GM23338 (cell line): ENCODE results near the gene BMPR2. TPM values are rescaled to one million over a fixed set of nuclear protein-coding genes. Genes with fewer than 3 reads are reported as not detected.

Experiments used
- ATAC-seq: fragments of 200-7000 bp; cut with Tn5 transposase; 3 replicates; pipeline ENCODE4 v1.9.1; 2020
- DNase-seq: peaks from one replicate; pipeline ENCODE4 v3.0.0-alpha.2; 2015; ENCODE audit warnings: low spot score
- H2AFZ ChIP-seq: fragments of 200-600 bp; sonication (generic); 2 replicates; pipeline ENCODE4 v1.8.0; 2016; ENCODE audit warnings: antibody characterized with exemption, mild to moderate bottlenecking, moderate library complexity
- H3F3A ChIP-seq: fragments of 200-600 bp; sonication (generic); replicated peaks from 2 replicates; pipeline ENCODE4 v1.8.0; 2017; ENCODE audit warnings: antibody characterized with exemption, mixed run types, low read depth
- H3K27ac ChIP-seq: fragments of 200-600 bp; sonication (generic); 2 replicates; pipeline ENCODE4 v1.6.1; 2016; ENCODE audit warnings: low read depth
- H3K27me3 ChIP-seq: fragments of 200-600 bp; sonication (generic); 2 replicates; pipeline ENCODE4 v1.8.0; 2016; ENCODE audit warnings: mild to moderate bottlenecking, mixed run types, moderate library complexity; ENCODE audit not compliant: insufficient read depth
- H3K36me3 ChIP-seq: fragments of 200-600 bp; sonication (generic); 2 replicates; pipeline ENCODE4 v1.8.0; 2016; ENCODE audit warnings: mild to moderate bottlenecking; ENCODE audit not compliant: insufficient read depth
- H3K4me1 ChIP-seq: fragments of 200-600 bp; sonication (generic); 2 replicates; pipeline ENCODE4 v1.8.0; 2016; ENCODE audit warnings: mild to moderate bottlenecking, moderate library complexity; ENCODE audit not compliant: insufficient read depth
- H3K4me2 ChIP-seq: fragments of 200-600 bp; sonication (generic); 2 replicates; pipeline ENCODE4 v1.7.1; 2017; ENCODE audit warnings: mixed run types
- H3K4me3 ChIP-seq: fragments of 200-600 bp; sonication (generic); 2 replicates; pipeline ENCODE4 v1.6.1; 2016; ENCODE audit warnings: mixed run types
- H3K79me2 ChIP-seq: fragments of 200-600 bp; sonication (generic); replicated peaks from 2 replicates; pipeline ENCODE4 v1.8.0; 2017; ENCODE audit warnings: mild to moderate bottlenecking; ENCODE audit not compliant: insufficient read depth
- H3K9me2 ChIP-seq: fragments of 200-600 bp; sonication (generic); 2 replicates; pipeline ENCODE4 v1.8.0; 2017; ENCODE audit not compliant: insufficient read depth
- H4K20me1 ChIP-seq: fragments of 200-600 bp; sonication (generic); replicated peaks from 2 replicates; pipeline ENCODE4 v1.8.0; 2017; ENCODE audit warnings: mild to moderate bottlenecking; ENCODE audit not compliant: insufficient read depth
- H3K27ac Mint-ChIP-seq: 2 replicates; pipeline ENCODE4 v1.8.0; 2020; ENCODE audit warnings: inconsistent platforms, mild to moderate bottlenecking, moderate library complexity, mixed read lengths
- H3K27me3 Mint-ChIP-seq: 3 replicates; pipeline ENCODE4 v1.8.0; 2022; ENCODE audit warnings: low read depth, mild to moderate bottlenecking, moderate library complexity, mixed read lengths, inconsistent platforms; ENCODE audit not compliant: insufficient read depth, poor library complexity
- H3K36me3 Mint-ChIP-seq: 3 replicates; pipeline ENCODE4 v1.8.0; 2021; ENCODE audit warnings: low read depth, mild to moderate bottlenecking, inconsistent platforms, moderate library complexity, mixed read lengths
- H3K4me1 Mint-ChIP-seq: 3 replicates; pipeline ENCODE4 v1.8.0; 2020; ENCODE audit warnings: mild to moderate bottlenecking, inconsistent platforms, mixed read lengths
- H3K4me3 Mint-ChIP-seq: 3 replicates; pipeline ENCODE4 v1.8.0; 2021; ENCODE audit warnings: moderate library complexity, mild to moderate bottlenecking, inconsistent platforms, mixed read lengths
- H3K9me3 Mint-ChIP-seq: 3 replicates; pipeline ENCODE4 v1.8.0; 2020; ENCODE audit warnings: moderate library complexity, mild to moderate bottlenecking, inconsistent platforms, mixed read lengths
- CREB1 ChIP-seq: fragments of 250-450 bp; sonication (Bioruptor Pico); IDR thresholded peaks from 2 replicates; pipeline ENCODE4 v1.5.0; 2020; ENCODE audit warnings: low read depth, mild to moderate bottlenecking, moderate library complexity
- ETS1 ChIP-seq: IDR thresholded peaks from 2 replicates; pipeline ENCODE4 v1.6.1; 2016; ENCODE audit warnings: antibody characterized with exemption
- EZH2 ChIP-seq: fragments of 200-600 bp; sonication (generic); IDR thresholded peaks from one replicate; pipeline ENCODE4 v1.8.0; 2017; ENCODE audit warnings: antibody characterized with exemption, mild to moderate bottlenecking, low read depth; ENCODE audit not compliant: unreplicated experiment
- EZH2phosphoT487 ChIP-seq: fragments of 200-600 bp; sonication (generic); IDR thresholded peaks from one replicate; pipeline ENCODE4 v1.8.1; 2018; ENCODE audit warnings: antibody characterized with exemption; ENCODE audit not compliant: unreplicated experiment
- JUNB ChIP-seq: IDR thresholded peaks from one replicate; pipeline ENCODE4 v1.6.1; 2016; ENCODE audit warnings: antibody characterized with exemption; ENCODE audit not compliant: unreplicated experiment
- NANOG ChIP-seq: IDR thresholded peaks from 2 replicates; pipeline ENCODE4 v1.6.1; 2016; ENCODE audit warnings: antibody characterized with exemption, borderline replicate concordance
- POLR2AphosphoS5 ChIP-seq: IDR thresholded peaks from 2 replicates; pipeline ENCODE4 v1.6.1; 2016; ENCODE audit warnings: antibody characterized with exemption, low read depth
- REST ChIP-seq: IDR thresholded peaks from one replicate; pipeline ENCODE4 v1.6.1; 2018; ENCODE audit warnings: antibody characterized with exemption; ENCODE audit not compliant: unreplicated experiment
- STAT1 ChIP-seq: IDR thresholded peaks from one replicate; pipeline ENCODE4 v1.6.1; 2016; ENCODE audit warnings: antibody characterized with exemption; ENCODE audit not compliant: unreplicated experiment
- ZNF114 ChIP-seq: fragments of 250-450 bp; sonication (Bioruptor Pico); IDR thresholded peaks from 2 replicates; pipeline ENCODE4 v1.5.0; 2020; ENCODE audit warnings: mild to moderate bottlenecking, moderate library complexity
- ZNF331 ChIP-seq: fragments of 250-450 bp; sonication (Bioruptor Pico); IDR thresholded peaks from 2 replicates; pipeline ENCODE4 v1.5.0; 2020; ENCODE audit warnings: low read depth, mild to moderate bottlenecking, moderate library complexity
- polyA plus RNA-seq: library from polyadenylated mRNA; unstranded; fragments of >200 nt; fragmentation: Nextera tagmentation; extraction: Ambion mirVana; gene quantifications from 2 replicates; pipeline ENCODE4 v1.2.1, GENCODE V29; 2016
- total RNA-seq: library from RNA; depleted of rRNA; stranded (reverse); fragments of >200 nt; shearing (Covaris generic); gene quantifications from 2 replicates; pipeline ENCODE4 v1.2.3, GENCODE V29; 2014
- TF ChIP-seq, protein P1 (sequence below), 2 experiments: fragments of 200-600 bp in 1 of 2; sonication (generic) in 1 of 2; conservative IDR thresholded peaks; 2 replicates each; pipeline versions ENCODE4 v1.5.1 to v1.6.1; 2016 to 2017; ENCODE audit warnings: antibody characterized with exemption in 2 of 2, low read depth in 2 of 2, mild to moderate bottlenecking in 2 of 2, moderate library complexity in 1 of 2
- TF ChIP-seq, protein P2 (sequence below): fragments of 250-450 bp; sonication (Bioruptor Pico); IDR thresholded peaks from 2 replicates; pipeline ENCODE4 v1.5.0; 2020; ENCODE audit warnings: mild to moderate bottlenecking, moderate library complexity

The BMPR2 gene
- total and polyA plus RNA-seq, 2 experiments from 2014 or later: 6.7 to 21.6 TPM

GRCh38 chr2:202495230-202495604 lies 119.1 kb downstream of the BMPR2 start:
- no peak for TF ChIP-seq ZNF331
- no peak for TF ChIP-seq EZH2phosphoT487
- TF ChIP-seq ETS1: no peak
- TF ChIP-seq EZH2: no peak
- TF ChIP-seq CREB1 (CRISPR knock-in tag): no peak
- TF ChIP-seq NANOG: no peak
- no peak for TF ChIP-seq ZNF114 (CRISPR knock-in tag)
- no peak for TF ChIP-seq POLR2AphosphoS5
- TF ChIP-seq STAT1: no peak
- TF ChIP-seq, protein P1, sequence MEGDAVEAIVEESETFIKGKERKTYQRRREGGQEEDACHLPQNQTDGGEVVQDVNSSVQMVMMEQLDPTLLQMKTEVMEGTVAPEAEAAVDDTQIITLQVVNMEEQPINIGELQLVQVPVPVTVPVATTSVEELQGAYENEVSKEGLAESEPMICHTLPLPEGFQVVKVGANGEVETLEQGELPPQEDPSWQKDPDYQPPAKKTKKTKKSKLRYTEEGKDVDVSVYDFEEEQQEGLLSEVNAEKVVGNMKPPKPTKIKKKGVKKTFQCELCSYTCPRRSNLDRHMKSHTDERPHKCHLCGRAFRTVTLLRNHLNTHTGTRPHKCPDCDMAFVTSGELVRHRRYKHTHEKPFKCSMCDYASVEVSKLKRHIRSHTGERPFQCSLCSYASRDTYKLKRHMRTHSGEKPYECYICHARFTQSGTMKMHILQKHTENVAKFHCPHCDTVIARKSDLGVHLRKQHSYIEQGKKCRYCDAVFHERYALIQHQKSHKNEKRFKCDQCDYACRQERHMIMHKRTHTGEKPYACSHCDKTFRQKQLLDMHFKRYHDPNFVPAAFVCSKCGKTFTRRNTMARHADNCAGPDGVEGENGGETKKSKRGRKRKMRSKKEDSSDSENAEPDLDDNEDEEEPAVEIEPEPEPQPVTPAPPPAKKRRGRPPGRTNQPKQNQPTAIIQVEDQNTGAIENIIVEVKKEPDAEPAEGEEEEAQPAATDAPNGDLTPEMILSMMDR (conservative IDR thresholded peaks at IDR 0.05; ENCODE audit: low read depth in 2 of 2): no peak
- no peak for TF ChIP-seq REST
- TF ChIP-seq, protein P2, sequence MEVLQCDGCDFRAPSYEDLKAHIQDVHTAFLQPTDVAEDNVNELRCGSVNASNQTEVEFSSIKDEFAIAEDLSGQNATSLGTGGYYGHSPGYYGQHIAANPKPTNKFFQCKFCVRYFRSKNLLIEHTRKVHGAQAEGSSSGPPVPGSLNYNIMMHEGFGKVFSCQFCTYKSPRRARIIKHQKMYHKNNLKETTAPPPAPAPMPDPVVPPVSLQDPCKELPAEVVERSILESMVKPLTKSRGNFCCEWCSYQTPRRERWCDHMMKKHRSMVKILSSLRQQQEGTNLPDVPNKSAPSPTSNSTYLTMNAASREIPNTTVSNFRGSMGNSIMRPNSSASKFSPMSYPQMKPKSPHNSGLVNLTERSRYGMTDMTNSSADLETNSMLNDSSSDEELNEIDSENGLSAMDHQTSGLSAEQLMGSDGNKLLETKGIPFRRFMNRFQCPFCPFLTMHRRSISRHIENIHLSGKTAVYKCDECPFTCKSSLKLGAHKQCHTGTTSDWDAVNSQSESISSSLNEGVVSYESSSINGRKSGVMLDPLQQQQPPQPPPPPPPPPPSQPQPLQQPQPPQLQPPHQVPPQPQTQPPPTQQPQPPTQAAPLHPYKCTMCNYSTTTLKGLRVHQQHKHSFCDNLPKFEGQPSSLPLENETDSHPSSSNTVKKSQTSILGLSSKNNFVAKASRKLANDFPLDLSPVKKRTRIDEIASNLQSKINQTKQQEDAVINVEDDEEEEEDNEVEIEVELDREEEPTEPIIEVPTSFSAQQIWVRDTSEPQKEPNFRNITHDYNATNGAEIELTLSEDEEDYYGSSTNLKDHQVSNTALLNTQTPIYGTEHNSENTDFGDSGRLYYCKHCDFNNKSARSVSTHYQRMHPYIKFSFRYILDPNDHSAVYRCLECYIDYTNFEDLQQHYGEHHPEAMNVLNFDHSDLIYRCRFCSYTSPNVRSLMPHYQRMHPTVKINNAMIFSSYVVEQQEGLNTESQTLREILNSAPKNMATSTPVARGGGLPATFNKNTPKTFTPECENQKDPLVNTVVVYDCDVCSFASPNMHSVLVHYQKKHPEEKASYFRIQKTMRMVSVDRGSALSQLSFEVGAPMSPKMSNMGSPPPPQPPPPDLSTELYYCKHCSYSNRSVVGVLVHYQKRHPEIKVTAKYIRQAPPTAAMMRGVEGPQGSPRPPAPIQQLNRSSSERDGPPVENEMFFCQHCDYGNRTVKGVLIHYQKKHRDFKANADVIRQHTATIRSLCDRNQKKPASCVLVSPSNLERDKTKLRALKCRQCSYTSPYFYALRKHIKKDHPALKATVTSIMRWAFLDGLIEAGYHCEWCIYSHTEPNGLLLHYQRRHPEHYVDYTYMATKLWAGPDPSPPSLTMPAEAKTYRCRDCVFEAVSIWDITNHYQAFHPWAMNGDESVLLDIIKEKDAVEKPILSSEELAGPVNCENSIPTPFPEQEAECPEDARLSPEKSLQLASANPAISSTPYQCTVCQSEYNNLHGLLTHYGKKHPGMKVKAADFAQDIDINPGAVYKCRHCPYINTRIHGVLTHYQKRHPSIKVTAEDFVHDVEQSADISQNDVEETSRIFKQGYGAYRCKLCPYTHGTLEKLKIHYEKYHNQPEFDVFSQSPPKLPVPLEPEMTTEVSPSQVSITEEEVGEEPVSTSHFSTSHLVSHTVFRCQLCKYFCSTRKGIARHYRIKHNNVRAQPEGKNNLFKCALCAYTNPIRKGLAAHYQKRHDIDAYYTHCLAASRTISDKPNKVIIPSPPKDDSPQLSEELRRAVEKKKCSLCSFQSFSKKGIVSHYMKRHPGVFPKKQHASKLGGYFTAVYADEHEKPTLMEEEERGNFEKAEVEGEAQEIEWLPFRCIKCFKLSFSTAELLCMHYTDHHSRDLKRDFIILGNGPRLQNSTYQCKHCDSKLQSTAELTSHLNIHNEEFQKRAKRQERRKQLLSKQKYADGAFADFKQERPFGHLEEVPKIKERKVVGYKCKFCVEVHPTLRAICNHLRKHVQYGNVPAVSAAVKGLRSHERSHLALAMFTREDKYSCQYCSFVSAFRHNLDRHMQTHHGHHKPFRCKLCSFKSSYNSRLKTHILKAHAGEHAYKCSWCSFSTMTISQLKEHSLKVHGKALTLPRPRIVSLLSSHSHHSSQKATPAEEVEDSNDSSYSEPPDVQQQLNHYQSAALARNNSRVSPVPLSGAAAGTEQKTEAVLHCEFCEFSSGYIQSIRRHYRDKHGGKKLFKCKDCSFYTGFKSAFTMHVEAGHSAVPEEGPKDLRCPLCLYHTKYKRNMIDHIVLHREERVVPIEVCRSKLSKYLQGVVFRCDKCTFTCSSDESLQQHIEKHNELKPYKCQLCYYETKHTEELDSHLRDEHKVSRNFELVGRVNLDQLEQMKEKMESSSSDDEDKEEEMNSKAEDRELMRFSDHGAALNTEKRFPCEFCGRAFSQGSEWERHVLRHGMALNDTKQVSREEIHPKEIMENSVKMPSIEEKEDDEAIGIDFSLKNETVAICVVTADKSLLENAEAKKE (CRISPR knock-in tag): no peak
- TF ChIP-seq JUNB: no peak
- Mint-ChIP-seq H3K27me3 (peaks cover 13% of the 10 kb centered on the region), H3K4me1 (peaks cover 43% of the 10 kb centered on the region), H3K9me3 (no peaks in the 10 kb centered on the region), H3K27ac (no peak overlapping the region), H3K36me3 (no peaks in the 10 kb centered on the region), H3K4me3 (no peak overlapping the region)
- peaks cover 36% of the 10 kb centered on the region for H3K4me1 ChIP-seq
- no peaks in the 10 kb centered on the region for H3K9me2 ChIP-seq
- peak overlapping the region; percentile 40; the same call in 1 of the 2 replicates for H3K27ac ChIP-seq
- no peaks in the 10 kb centered on the region; the same call in 1 of the 2 replicates for H3K79me2 ChIP-seq
- no peaks in the 10 kb centered on the region for H3K27me3 ChIP-seq
- no peak overlapping the region for H3K4me3 ChIP-seq
- H3K36me3 ChIP-seq: no peaks in the 10 kb centered on the region
- 0 out of 2 replicates have a peak, but pooled peaks cover 4% of the 10 kb centered on the region for H3F3A ChIP-seq
- DNase-seq (peak; percentile 43), ATAC-seq (peak; percentile 62)
- H3K4me2 ChIP-seq: no peak overlapping the region
- H4K20me1 ChIP-seq: 0 out of 2 replicates have a peak, but pooled peaks cover 3% of the 10 kb centered on the region
- no peak overlapping the region for H2AFZ ChIP-seq
